ENCODE measurements around the gene NOTUM. TPM values are rescaled to one million over a fixed set of nuclear protein-coding genes. Genes with fewer than 3 reads are reported as not detected.
A peak's percentile ranks its signal among the peaks of the same experiment; 100 is the strongest.

The NOTUM gene
- total and polyA plus RNA-seq, 9 of the 15 experiments (the other 6 are each of a cell fraction or from before 2014, with no cell fraction given), result 0.03 to 14.0 (median 4.1) TPM

DNA sequence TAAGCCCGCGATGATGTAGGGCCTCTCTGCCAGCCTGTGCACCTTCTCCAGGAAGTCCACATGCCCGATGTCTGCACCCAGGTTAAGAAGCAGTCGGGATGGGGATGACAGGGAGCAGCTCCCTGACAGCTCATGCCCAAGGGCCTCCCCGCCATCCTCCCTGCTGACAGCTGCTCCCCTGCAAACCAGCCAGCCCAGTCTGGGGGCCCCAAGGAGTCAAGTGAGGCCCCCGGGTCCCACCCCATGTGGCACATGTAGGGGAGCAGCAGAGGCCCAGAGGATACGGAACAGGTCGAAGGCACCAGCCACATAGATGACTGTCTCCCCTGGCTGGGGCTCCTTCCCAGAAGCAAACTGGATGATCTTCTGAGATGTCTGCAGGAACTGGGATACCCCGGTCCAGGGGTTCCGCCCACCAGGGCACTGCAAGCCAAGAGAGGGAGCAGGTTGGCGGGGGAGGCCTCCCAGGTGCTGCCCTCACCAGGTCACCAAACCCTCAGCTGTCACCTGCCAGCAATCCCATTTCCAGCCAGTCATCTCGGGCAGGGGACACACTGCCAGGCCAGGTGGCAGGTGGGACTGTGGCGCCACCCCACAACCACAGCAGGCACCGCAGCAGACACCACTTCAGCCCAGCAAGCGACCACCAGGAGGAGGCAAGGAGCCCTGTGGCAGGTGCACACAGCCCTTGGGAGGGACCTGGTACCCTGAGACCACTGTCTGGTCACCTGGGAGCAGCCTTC is 54.3 kb downstream of the NOTUM start:
- no peak for FAIRE-seq
- Histone ChIP-seq H3K4me2 (ENCODE audit: insufficient read depth, low read length) (no peak overlapping the region), H3K9ac (ENCODE audit: insufficient read depth in 1 of 2, low read depth in 2 of 2, low read length in 2 of 2) (0 out of 4 replicates have a peak overlapping the region, but pooled peaks of 1 of the 2 experiments have one; percentile 10), H3K36me3 (ENCODE audit: control insufficient read depth, insufficient read depth, low read length) (peaks cover 68% of the 10 kb centered on the region; the same call in 2 of the 3 replicates), H3K4me3 (no peak overlapping the region), H4K20me1 (replicated peaks; ENCODE audit: control insufficient read depth, insufficient read depth, low read length) (no peaks in the 10 kb centered on the region; the same call in 1 of the 2 replicates), H3K9me3 (replicated peaks; ENCODE audit: control insufficient read depth, insufficient read depth, low read depth, low read length) (no peaks in the 10 kb centered on the region), H3K4me1 (replicated peaks in 1 of 2; ENCODE audit: control insufficient read depth in 2 of 2, insufficient read depth in 2 of 2, low read length in 2 of 2) (peaks cover 18 to 95% of the 10 kb centered on the region in 2 experiments), H3K27me3 (ENCODE audit: control insufficient read depth in 2 of 2, insufficient read depth in 2 of 2, low read length in 2 of 2) (no peaks in the 10 kb centered on the region), H3K27ac (ENCODE audit: extremely low read depth, low read depth, low read length) (no peak overlapping the region), H3K9me1 (ENCODE audit: control insufficient read depth, insufficient read depth, low read length) (peaks cover 3% of the 10 kb centered on the region), H3K79me2 (ENCODE audit: control insufficient read depth, insufficient read depth, low read length) (peaks cover 21% of the 10 kb centered on the region), H2AFZ (ENCODE audit: low read depth, low read length) (no peak overlapping the region)
- WGBS (ENCODE audit: insufficient coverage, low coverage, missing lambda C conversion rate), result 94% methylated on average over 13 of the region's 15 CpGs
- CTCF ChIA-PET (ENCODE audit: low intra/inter-chr PET ratio), result no interaction called here
- TF ChIP-seq BACH1 (tag; IDR thresholded peaks at IDR 0.05) (no peak), HDAC6 (IDR thresholded peaks at IDR 0.05; ENCODE audit: low read depth, low read length) (no peak), MAFK (IDR thresholded peaks at IDR 0.05; ENCODE audit: low read length) (no peak), RBFOX2 (IDR thresholded peaks at IDR 0.05; ENCODE audit: low read depth, low read length) (peak; percentile 7; the same call in 1 of the 2 replicates)
- TF ChIP-seq, protein P1, sequence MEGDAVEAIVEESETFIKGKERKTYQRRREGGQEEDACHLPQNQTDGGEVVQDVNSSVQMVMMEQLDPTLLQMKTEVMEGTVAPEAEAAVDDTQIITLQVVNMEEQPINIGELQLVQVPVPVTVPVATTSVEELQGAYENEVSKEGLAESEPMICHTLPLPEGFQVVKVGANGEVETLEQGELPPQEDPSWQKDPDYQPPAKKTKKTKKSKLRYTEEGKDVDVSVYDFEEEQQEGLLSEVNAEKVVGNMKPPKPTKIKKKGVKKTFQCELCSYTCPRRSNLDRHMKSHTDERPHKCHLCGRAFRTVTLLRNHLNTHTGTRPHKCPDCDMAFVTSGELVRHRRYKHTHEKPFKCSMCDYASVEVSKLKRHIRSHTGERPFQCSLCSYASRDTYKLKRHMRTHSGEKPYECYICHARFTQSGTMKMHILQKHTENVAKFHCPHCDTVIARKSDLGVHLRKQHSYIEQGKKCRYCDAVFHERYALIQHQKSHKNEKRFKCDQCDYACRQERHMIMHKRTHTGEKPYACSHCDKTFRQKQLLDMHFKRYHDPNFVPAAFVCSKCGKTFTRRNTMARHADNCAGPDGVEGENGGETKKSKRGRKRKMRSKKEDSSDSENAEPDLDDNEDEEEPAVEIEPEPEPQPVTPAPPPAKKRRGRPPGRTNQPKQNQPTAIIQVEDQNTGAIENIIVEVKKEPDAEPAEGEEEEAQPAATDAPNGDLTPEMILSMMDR (IDR thresholded peaks at IDR 0.05 in 2 of 3, conservative IDR thresholded peaks at IDR 0.05 in 1 of 3; ENCODE audit: insufficient read depth in 2 of 3, low read depth in 1 of 3, low read length in 3 of 3), result peak; percentile 24 to 85 (median 58); a peak in 4 of 6 replicates
- BruUV-seq (replicated peaks), result no TSS peak
- in situ Hi-C loops (cut with MboI), result no loop called here
- DNase-seq (ENCODE audit: extremely low read depth in 1 of 4, low spot score in 3 of 4), result no peak
- intact Hi-C loops (cut with micrococcal nuclease), result no loop called here
- POLR2A ChIA-PET, result interaction anchor here (1.3 kb wide), 1 partner anchor 14 kb away, joined by 3 read pairs; no protein-coding TSS in a partner anchor
- no peak for ATAC-seq
